HG03159 (cell line): ENCODE data around the gene C10orf53.

Experiments used
- ATAC-seq: cut with Tn5 transposase; IDR thresholded peaks from one replicate; pipeline ENCODE4 v1.9.1; 2021; ENCODE audit warnings: mild to moderate bottlenecking, moderate library complexity; ENCODE audit not compliant: unreplicated experiment

C10orf53 gene

GRCh38 chr10:49736564-49737113, 57.2 kb downstream of the C10orf53 start:
- no peak for ATAC-seq

GRCh38 chr10:49737474-49738201, 58.2 kb downstream of the C10orf53 start:
- ATAC-seq = no peak

GRCh38 chr10:49738616-49739360, 59.3 kb downstream of the C10orf53 start:
- no peak for ATAC-seq

GRCh38 chr10:49739426-49739825, 60.0 kb downstream of the C10orf53 start:
- no peak for ATAC-seq

GRCh38 chr10:49740346-49741107, 61.1 kb downstream of the C10orf53 start:
- no peak for ATAC-seq

- ATAC-seq = no peak
Observed at GRCh38 chr10:49741108-49741995, 61.9 kb downstream of the C10orf53 start.

GRCh38 chr10:49742683-49743463, 63.4 kb downstream of the C10orf53 start:
- ATAC-seq = no peak

GRCh38 chr10:49743464-49744075, 64.1 kb downstream of the C10orf53 start:
- no peak for ATAC-seq

GRCh38 chr10:49744091-49744685, 64.7 kb downstream of the C10orf53 start:
- no peak for ATAC-seq

- no peak for ATAC-seq
Observed at GRCh38 chr10:49744924-49745605, 65.6 kb downstream of the C10orf53 start.

GRCh38 chr10:49745756-49746155, 66.3 kb downstream of the C10orf53 start:
- ATAC-seq = no peak

- ATAC-seq = no peak
Observed at GRCh38 chr10:49746626-49747302, 67.3 kb downstream of the C10orf53 start.
